GM20431 (cell line): ENCODE results near the gene STIM1.

Experiments
- in situ Hi-C: fragments of 300-500 bp; cut with MseI, MboI; formaldehyde crosslinking; loops from one replicate; pipeline ENCODE4 v1.15.0; 2020; ENCODE audit warnings: low sequenced_read_pairs; ENCODE audit not compliant: unreplicated experiment

Gene STIM1

DNA sequence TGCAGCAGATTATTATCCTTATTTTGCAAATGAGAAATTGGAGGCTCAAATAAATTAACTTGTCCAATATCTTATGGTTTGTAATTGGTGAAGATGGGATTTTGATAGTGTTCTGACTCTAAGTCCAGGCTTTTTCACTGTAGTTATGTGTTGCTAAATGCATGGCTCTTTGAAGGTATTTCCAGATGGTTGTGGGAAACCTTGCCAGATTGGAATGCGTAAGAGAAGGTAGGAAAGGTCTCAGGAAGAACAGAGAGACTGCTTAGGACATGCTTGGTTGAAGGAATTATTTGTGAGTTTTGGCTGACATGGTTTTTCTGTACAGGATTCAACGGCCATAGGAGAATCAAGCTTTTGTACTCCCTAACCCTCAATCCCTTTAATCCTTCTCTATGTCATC is 108.6 kb downstream of the STIM1 start:
- in situ Hi-C loops, result no loop called here

DNA sequence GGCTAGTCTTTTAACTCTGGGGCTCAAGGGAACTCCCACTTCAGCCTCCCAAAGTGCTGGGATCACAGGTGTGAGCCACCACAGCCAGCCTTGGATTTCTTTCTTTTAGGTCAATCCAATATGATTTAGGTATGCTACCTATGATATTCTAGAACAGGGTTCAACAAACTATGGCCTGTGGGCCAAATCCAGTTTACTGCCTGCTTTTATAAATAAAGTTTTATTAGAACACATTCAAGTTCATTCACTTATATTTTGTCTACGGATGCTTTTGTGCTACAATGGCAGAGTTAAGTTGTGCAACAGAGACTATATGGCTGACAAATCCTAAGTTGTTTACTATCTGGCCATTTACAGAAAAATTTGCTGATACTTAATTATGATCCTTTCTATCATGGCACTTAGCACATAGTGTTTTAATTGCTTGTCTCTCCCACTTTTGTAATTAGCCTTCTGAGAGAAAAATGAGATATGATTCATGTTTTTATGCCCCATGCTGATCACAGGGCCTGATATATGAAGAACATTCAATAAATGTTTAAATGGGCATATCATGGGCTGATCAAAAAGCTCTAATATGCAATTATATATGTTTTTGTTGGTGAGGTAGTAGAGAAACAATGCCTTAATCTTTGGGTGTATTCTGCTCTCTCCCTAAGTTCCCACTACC is 109.6 kb downstream of the STIM1 start:
- in situ Hi-C loops, result no loop called here

DNA sequence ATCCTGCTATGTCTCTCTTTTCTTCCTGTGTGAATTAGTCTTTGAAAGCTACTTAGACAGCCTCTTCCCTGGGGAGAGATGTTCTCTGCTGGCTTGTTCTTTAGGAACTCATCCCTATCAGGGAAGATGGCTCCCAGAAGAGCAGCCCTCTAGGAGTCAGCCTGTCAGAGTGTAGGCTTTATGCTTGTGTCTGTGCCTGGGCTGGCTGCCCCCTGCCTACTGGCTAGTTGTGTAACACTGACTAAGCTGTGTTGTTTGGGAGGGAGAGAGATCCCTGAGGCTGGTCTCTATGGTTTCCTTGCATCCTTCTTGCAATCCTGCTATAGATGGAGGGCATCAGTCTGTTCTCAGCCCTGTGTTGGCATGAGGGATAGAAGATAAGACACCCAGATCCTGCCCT is 112.2 kb downstream of the STIM1 start:
- in situ Hi-C loops, result no loop called here

GRCh38 chr11:3969200-3969599 is 113.7 kb downstream of the STIM1 start:
- in situ Hi-C loops, result no loop called here

DNA sequence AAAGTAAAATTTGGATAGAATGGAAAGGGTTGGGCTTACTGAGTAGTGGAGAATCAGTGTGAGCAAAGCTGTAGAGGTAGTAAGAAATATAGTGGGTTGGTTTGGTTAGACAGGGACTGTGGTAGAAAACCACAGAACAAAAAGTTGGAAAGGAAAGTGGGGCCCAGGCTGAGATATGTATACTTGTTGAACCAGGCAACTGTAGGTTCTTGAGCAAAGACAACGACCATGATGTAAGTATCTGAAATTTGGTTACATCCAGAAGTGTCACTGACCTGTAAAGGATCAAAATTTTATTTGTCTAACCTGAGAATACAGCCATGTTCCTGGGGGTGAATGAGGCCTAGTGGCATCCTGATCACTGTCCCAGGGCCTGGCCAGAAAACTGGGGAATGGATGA is 114.1 kb downstream of the STIM1 start:
- in situ Hi-C loops, result no loop called here

DNA sequence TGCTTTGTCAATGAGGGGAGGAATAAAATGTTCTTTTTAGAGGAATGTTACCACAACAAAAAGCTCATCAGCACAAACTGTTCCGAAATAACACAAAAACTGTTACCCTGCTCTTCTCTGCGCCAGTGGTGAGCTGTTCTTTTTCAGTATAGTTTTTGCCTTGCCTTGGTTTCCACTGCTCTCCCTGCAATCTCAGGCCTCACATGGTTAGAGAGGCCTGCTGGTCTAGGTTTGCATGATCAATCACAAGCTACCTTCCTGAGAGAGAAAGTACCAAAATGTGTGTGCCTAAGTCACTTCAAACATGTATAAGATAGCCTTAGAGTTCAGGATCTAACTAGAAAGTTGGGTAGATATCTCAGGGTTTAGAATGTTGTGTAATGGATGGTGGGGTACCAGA is 114.6 kb downstream of the STIM1 start:
- in situ Hi-C loops, result no loop called here

GRCh38 chr11:3971756-3972404 is 116.4 kb downstream of the STIM1 start:
- in situ Hi-C loops, result no loop called here

DNA sequence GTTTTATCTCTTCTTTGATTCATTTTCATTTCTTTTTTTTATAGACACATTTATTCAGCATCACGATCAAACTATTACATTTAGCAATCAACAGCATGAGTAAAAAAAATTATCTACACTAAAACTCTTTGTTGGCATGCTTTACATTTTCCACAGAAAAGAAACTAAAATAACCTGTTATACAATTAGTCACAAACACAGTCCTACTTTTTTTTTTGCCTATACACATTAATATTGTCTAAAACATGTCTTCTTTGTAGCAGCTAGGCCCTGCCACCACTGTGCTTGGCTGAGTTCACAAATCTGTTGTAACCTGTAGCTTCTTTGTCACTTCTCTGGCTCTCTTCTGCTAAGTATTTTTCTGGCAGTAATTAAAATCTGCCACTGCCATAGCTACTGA is 117.0 kb downstream of the STIM1 start:
- in situ Hi-C loops, result no loop called here

GRCh38 chr11:3977078-3977477 is 121.6 kb downstream of the STIM1 start:
- in situ Hi-C loops, result no loop called here

DNA sequence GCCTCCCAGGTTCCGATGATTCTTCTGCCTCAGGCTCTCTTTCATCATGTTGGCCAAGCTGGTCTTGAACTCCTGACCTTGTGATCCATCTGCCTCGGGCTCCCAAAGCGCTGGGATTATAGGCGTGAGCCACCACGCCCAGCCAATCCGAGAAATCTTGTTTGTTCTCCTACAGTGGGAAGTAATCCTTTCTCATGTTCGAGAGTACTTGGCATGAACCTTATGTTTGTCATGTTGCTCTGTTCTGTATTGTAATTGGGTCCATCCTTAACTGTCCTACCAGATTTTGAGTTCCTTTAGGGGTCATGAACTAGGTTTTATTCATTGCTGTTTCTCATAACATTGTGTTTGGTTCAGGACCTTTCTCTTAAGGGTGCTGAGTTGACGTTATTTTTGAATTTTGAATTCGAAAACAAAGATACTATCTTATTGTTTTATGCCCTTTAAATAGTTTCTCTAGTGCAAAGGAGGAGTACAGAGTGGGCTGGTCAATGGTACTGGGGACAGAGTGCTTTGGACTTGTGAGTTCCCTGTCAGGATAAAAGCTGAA is 125.7 kb downstream of the STIM1 start:
- in situ Hi-C loops, result no loop called here

GRCh38 chr11:3982431-3982830 is 127.0 kb downstream of the STIM1 start:
- in situ Hi-C loops, result no loop called here

DNA sequence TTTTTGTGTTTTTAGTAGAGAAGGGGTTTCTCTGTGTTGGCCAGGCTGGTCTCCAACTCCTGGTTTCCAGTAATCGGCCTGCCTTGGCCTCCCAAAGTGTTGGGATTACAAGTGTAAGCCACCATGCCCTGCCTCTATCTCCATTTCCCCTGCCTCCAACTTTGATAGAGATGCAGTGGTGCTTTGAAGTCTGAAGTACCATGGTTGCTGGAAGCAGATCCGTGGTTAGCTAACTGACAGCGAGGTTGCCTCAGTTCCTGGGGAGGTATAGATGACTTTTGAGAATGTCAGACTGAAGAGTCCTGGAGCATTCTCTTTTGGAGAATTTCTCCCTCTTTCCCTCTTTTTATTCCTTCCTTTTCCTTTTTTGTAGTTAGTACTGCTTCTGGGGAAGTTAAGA is 127.6 kb downstream of the STIM1 start:
- in situ Hi-C loops, result no loop called here

DNA sequence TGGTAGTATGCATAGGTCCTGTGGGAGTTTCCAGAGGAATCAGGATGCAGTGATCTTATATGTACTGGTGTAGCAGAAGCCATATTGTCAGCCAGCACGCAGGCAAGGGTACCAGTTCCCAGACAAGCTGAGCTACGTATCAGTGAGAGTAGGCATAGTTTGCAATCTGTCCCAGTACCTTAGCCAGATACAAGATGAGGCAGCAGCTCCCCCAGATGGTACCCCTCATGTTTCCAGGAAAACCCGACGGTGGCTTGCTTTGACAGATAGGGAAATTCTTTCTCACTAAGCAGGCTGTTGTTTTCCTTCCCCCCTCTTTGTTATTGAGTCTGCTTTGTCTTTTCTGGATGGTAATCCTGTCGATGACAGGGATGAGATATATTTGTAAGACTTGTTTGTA is 129.4 kb downstream of the STIM1 start:
- in situ Hi-C loops, result no loop called here

DNA sequence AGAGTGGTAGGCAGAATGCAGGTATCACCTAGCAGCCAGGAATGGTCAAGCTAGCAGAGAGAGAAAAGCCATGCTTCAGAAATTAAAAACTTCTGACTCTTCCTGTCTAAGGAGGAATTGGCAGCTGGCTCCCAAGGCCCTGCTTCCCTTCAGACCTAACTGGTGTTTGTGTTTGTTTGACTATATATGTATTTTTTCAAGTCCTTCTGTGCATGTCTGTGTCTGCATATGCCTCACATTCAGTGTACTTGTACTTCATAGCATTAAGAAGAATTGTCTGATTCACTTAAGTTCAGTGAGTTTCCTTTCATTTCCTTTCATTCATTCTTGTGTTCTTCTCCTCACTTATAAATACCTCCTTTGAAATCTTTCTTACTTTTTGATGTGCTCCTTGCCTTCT is 130.2 kb downstream of the STIM1 start:
- in situ Hi-C loops, result no loop called here

DNA sequence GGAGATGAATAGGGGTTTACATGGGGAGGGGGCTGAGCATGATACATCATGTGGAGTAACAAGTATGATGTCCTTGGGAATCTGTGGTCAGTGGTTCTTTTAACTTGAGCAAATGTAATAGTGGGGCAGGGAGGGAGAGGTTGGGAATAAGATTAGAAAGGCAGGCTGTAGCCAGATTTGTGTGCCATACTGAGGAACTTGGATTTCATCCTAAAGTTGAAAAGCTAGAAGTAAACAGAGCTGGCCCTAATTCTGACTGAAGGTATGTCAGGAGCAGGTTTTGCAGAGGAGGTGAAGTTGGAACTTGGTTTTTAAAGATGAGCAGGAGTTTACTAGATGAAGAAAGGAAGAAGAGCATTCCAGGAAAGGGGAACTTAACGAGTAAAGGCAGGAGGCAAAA is 130.8 kb downstream of the STIM1 start:
- in situ Hi-C loops, result no loop called here

DNA sequence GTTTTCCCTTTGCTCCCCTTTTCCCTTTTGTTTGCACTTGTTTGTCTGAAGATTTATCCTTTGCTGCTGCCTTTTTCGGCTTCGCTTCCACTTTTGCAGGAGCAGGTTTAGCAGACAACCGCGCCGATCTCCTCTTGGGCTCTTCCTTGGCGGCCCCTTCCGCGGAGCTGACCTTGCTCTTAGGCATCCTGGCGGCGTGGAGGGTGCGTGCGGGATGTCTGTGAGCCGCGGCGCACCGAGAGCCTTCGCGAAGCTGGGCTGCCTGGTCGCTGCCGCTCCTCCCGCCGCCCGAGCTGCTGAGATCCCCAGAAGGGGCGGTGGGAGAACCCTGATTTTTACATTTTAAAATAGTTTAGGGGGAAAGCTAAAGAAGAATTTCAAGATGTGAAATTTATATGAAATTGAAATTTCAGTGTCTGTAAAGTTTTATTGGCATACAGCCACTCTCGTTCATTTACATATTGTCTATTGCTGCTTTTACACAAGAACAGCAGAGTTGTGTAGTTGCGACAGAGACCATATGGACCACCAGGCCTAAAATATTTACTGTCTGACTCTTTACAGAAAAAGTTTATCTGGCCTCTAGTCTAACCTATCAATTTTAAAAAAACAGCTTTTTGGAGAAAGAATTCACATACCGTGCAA is 133.9 kb downstream of the STIM1 start:
- in situ Hi-C loops, result no loop called here

DNA sequence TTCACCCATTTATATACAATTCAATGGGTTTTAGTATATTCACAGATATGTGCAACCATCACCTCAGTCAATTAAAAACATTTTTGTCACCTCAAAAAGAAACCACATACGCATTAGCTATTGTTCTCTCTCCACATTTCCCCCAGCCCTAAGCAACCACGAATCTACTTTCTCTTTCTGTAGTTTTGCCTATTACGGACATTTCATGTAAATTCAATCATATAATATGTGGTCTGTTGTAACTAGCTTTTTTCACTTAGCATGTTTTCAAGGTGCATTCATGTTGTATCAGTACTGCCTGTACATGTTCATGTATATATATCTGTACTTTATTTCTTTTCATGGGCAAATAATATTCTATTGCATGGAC is 134.4 kb downstream of the STIM1 start:
- in situ Hi-C loops, result no loop called here

- in situ Hi-C loops, result no loop called here
Observed at GRCh38 chr11:3990406-3990805, 134.9 kb downstream of the STIM1 start.

DNA sequence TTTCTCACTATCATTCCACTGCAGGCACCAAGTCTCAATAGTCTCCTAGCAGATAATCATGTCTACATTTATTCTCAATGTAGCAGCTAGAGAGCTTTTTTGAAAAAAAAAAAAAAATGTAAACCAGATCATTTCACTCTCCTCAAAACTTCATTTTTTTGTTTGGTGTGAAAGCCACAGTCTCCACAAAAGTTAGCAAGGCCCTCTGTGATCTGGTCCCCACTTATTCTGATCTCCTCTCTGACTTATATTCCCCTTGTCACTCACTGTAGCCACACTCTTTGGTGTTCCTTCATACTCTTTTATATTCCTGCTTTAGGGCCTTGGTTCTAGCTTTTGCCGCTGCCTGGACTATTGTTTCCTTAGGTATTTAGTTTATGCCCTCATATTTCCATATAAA is 137.5 kb downstream of the STIM1 start:
- in situ Hi-C loops, result no loop called here

DNA sequence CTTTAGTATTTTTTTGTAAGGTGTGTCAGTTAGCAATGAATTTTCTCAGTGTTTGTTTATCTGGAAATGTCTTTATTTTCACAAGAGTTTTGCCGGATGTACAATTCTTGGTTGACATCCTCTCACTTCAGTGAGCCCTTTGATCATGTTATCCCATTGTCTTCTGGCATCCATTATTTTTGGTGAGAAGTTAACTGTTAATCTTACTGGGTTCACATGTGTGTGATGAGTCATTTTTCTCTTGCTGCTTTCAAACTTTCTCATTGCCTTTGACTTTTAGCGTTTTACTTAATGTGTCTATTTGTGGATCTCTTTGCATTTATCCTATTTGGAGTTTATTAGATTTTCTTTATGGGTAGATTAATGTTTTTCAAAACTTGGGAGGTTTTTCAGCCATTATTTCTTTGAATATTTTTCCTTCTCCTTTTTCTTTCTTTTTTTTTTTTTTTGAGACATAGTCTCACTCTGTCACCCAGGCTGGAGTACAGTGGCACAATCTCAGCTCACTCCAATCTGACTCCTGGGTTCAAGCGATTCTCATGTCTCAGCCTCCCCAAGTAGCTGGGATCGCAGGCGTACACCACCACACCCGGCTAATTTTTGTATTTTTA is 138.7 kb downstream of the STIM1 start:
- in situ Hi-C loops, result no loop called here

DNA sequence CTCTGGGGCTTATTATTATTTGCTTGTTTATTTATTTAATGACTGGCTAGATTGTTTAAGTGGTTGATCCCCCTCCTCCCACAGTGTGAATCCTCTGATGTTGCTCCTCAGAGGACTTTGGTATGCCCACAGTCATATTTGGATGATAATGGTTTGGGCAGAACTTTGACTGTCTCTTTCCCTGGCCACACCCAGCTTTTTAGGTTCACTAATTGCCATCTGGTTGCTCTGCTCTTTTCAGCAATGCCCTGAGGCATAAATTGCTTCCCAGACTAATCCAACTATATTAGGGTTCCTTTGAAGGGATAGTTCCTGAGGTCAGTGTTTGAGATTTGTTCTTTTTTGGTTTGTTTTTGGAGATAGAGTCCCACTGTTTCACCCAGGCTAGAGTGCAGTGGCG is 139.8 kb downstream of the STIM1 start:
- in situ Hi-C loops, result no loop called here
